NCI-H1105 (cell line): ENCODE results near the gene LEF1.
"Not testable (repeated sequence)": the region's sequence is repeated elsewhere in the genome, so short reads cannot be mapped to it uniquely, and the experiment has no call there.

Experiments
- DNase-seq: peaks from one replicate; lab custom pipeline; 2025; lab: John Stamatoyannopoulos, UW

The LEF1 gene

DNA sequence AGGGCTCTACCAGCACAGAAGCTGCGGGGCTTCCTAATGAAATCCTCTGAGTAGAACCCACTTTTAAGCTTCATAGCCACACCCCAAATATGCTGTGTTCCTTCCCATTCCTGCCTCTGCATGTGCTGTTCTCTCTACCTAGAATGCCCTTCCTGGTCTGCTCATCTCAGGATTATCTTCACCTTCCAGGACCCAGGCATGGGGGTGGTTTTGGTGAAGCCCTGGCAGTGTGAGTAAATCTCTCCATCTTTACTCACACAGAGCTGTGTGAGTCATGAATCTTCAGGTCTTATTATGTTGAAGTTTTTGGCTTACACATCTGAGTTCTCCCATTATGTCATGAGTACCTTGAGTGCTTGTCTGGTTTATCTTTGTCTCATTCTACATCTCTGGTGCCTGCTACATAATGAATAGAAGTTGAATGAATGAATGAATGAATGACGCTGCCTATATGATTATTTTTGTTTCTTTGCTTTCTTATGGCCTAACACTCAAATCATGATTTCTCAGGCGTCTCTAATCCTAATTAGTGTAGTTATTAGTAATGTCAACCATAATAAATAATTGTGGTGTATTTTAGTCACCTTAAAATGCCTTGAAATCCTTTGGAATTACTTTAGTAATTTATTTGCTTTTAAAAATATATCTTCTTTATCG lies 137.2 kb downstream of the LEF1 start:
- no peak for DNase-seq

DNA sequence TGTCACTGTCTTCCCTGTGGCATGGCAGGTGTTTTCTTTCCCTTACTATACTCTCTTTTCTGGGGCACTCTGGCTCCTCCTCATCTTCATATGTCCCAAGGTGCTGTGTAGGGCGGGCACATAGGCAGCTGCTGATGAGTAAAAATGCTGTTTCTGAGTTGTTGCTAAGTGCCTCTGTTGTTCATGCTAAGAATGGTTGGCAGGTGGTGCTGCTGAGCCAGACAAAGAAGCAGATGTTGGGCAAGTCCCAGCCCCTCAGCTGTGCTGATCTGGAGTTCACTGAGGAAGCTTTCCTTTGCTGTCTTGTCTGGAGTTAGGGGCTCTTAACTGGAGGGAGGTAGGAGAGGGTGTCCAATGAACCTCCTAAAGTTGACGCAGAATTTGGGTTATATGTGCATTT lies 138.4 kb downstream of the LEF1 start:
- peak; percentile 10 for DNase-seq

DNA sequence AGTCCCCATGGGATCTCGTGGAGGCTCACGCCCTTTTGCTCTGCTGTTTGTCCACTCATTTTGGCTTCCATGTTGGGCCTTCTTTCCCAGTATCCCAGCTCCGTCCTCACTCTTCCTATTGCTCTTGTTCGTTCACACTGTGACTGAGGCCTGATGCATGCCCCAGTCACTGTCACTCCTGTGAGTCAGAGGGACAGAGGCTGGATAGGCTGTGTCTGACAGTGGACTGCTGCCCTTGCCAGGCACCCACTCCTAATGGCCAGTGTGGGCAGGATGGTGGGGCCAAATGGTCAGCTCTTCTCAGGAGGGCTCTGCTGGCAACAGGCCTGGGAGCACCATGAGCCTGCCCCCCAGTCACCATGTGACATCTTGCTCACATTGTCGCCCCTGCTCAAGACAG lies 139.0 kb downstream of the LEF1 start:
- DNase-seq, result no peak

DNA sequence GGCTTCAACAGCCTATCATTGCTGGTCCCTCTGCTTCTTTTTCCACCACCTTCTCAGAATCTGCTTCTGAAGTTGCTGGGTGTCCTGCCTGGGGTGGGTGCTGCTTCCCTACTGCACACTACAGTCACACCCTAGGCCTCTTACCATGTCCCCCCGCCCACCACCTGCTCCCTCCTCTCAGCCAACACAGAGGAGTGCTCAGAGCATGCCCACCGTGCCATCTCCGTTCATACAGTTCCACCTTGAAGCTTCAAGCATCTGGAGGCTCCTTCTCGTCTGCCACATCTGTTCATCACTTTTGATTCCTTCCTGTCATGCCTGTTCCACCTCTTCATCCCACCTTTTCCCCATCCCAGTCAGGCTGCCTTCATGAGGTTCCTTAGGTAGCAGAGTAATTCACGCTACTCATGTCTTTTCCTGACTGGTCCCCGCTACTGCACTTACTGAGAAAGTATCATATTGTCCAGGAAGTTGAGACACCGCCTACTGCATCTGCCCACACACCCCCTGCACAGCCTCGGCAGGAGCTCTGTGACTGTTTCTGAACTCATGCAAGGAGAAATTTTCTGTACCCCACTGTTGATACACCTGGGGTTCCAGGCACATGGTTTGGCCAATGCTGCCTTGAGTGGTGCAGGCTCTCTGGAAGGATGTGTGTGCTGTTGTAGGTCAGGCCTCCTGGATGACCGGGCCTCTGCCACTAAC lies 139.6 kb downstream of the LEF1 start:
- DNase-seq, result no peak

DNA sequence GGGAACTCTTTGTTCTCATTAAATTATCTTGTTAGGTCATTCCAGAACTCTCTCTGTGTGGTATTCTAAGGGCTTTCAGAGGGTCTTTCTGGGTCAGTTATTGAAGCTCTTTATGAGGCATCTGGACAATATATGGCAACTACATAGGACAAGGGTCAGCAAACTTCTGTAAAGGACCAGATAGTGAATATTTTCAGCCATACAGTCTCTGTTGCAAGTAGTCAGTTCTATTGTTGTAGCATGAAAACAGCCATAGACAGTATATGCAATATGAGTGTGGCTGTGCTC lies 143.9 kb downstream of the LEF1 start:
- DNase-seq, result no peak

DNA sequence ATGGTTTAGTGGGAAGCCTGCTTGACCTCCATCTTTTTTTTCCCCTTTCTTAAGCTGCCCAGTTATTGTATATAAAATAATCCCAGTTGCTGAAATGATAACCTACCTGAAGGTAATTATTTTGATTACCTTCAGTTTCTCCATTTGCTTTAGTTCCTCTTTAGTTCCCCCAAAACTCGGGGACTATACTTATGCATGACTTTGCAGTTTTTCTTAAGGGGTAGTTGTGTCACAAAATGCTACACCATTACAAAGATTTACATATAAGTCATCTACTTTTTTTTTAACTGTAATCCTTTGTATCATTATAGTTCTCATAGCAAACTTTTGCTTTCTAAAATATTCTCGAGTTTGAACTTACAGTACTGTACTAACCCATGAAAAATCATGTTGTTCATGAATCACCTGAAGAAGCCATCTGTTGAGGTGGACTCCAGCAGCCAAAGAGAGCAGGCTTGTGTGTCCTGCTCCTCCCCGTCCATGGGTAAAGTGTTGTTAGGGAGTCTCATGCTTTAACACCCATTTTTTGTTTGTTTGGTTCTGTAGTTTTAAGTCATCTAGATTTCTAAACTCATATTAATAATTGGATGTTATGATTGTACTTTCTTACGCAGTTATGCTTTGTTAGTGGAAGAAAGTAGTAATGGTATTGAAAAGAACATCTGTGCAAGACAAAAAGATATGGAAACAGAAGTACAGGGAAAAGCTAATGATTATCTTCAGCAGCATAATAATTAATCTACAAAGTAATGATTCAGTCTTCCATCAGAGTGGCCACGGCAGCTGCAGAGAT lies 144.5 kb downstream of the LEF1 start:
- no peak for DNase-seq

DNA sequence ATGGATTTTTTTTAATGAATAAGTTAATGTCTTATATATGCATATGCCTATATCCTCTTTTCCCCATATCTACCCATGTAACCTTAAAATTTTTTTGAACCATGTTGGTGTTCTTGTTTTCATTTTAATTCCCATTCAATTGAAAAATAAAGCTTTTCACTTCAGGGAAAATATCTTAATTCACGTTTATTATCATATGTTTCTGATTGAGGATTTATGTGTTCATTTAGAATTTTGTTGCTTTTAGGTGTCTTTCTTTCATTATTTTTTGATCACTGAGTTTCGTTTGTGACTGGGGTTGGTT lies 149.9 kb downstream of the LEF1 start:
- no peak for DNase-seq

DNA sequence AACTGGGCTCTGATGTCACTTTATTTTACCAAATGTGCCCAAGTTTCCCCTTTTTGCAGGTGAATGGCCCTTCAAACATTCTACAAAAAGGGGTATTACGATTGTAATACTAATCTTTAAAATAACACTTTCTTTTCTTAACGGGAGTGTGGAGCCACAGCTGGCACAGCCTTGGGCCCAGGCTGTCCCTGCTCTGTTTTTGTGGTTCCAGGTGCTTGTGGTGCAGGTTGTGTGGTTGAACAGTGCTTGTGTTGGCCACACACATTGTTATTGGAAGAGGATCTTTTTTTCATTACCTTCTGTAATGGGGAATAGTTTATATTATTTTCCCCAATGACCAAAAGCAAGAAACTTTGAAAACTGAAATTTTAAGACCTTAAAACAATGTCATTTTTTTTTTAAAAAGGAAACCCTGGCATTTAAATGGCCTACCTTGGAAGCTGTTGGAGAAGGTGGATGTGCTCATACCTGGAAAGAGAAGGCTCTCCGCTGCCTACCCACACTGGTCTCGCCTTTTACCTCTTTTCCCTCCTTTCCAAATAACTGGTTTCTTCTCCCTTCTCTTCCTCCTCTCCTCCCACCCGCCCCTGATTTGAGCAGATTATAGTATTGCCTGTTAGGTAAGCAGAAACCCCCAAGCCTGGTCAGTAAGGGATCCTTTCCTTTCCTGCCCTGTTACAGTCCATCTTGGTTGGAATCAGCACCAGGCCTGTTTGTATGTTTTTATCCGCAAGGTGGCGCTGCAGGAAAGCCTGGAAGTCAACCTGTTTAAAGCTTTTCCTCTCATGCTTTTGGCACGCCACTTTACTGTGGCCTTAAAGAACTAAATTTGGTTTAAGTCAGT lies 150.5 kb downstream of the LEF1 start:
- peak; percentile 40 for DNase-seq

DNA sequence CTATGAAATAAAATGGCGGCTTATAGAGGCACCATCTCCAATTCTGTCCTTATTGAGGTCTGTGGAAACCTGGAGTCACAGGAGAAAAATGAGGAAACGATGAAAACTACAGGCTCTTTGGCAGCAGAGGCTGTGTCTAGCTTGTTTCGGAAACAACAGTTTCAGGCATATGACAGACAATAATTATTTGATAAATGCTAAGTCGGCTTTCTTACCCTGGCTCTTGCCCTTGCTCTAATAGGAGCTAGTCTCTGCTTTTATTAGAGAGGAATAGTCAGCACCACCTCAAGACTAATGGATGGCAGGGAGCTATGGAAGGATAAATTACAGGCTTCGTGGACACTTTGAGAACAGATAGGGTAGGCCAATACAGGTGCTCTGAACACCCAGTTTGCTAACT lies 154.8 kb downstream of the LEF1 start:
- DNase-seq, result no peak

DNA sequence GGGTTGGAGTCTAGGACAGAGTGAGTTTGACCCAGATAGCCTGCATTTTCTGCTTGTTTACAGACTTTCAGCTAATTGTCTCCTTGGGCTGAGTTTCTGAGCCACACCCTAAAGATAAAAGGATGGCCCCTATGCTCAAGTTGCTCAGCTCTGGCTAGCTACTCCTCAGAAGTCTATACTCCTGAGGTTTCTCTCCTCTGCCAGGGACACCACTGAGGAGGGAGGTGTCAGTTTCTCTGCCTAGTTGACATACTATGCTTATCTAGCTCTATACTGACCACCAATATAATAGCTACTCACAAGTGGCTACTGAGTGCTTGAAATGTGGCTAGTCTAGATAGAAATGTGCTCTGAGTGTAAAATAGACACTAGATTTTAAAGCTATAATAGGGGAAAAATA lies 155.4 kb downstream of the LEF1 start:
- no peak for DNase-seq

DNA sequence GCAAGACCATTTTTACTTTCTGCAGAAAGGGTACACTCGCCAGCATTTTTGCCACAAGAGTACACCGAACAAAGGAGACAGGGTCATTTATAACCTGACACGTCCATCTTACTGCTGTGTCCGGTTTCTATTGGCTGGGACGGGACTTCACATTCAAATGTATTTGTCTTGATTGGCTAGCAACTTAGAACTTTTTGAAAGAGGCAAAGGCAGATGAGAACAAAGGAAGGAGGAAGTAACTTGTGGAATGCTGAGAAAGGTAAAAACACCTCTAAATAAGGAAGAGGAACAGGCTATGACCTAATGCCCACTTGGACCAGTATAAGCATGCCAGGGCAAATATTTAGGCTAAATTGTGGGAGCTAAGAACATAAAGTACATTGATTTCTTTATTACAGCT lies 156.3 kb downstream of the LEF1 start:
- not testable (repeated sequence) for DNase-seq

DNA sequence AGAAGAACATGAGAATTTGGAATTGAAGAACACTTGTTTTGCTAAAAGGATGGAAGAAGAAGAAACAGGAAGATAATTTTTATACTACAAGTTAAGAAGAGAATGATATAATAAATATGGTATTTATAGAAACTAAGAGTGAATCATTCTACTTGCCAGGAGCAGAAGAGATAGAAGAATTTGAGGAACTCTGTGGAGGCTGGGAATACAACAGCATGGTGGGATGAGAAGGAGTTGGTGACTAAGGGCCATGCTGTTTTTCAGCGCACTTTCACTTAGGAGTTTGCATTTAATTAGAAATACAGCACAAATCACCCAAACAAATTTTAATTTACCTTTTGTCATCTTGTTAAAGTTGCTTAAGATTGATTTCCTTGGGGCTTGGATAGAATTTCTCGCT lies 158.6 kb downstream of the LEF1 start:
- no peak for DNase-seq

DNA sequence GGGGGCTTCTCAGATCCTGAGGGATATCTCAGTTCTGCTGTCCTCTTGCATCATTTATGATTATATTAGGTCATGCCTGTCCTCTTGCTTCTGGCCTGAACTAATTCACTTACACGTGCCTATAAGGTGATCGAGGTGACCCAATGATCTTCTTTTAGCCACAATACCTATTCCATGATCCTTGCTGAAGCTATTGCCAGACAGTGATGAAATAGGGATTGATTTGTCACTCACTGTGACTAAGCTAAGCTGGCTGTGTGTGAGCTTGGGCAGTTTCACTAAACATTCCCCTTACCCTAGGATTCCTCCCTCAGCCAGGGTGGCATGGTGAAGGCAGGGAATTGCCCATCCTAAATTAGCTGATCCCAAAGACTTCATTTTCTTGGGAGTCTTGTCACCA lies 160.0 kb downstream of the LEF1 start:
- no peak for DNase-seq

DNA sequence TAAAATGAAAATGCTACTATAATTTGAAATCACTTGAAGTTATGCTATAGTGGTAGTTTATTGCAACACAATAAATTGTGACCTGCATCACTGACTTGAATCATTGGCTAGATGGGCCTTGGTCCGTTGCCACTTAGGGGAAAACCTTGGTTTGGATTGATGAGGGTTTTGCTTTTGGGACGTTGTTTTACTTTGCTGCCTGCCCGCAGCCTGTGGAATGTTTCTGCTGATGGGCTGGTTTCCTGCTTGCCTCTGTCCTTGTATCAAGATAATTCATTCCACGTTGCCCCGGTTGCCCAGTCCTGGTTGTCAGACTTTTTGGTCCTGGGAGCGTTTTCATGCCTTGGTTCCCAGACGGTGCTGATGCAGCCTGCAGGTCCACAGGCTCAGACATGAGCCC lies 160.7 kb downstream of the LEF1 start:
- DNase-seq, result no peak

DNA sequence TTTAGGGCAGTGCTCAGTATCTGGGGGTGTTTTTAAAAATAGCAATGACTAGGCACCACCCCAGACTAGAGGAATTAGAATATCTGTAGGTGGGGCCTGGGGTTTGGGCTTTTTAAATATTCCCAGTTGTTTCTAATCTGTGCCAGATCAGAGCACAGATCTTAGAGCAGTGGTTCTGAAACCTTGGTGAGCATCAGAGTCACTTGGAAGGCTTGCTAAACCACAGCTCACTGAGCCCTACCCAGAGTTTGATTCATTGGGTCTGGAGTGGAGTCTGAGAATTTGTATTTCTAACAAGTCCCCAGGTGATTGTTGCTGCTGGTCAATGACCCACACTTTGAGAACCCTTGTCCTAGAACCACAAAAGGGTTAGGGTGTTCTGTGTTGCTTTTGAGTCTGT lies 162.4 kb downstream of the LEF1 start:
- no peak for DNase-seq

DNA sequence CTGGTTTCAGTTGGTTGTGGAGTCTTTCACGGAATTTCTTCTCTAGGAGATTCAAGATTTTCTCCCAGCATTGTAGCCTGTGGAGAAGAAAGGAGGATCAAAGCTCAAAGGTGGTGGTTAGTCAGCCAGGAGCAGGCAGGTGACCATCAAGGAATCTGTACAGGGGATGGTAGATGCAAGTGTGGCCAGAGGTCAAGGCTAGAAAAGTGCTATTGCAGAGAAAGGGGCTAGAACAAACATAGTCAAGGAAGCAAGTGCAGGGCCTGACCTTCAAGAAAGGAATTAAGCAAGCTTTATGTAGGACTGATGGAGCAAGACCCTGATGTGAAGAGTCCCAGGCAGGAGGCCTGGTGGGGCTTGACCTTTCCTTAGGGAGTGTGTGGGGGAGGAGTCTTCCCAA lies 162.9 kb downstream of the LEF1 start:
- DNase-seq, result no peak

DNA sequence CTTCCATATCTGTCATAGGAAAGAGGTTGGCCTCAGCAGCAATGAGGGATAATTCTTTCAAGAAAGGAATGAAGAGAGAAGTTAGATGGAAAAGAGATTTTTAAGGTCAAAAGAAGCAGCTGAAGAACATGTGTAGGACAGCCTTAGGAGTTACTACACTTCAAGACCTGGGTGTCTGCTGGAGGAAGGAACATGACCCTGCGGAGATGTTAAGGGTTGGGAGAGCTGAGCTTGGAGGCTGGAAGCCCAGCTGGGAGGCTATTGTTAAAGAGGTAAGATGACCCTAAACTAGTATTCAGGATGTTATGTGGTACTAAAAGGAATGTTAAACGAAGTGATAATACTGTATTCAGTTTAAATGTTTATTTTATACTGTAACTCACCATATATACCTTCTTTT lies 164.1 kb downstream of the LEF1 start:
- DNase-seq, result no peak

DNA sequence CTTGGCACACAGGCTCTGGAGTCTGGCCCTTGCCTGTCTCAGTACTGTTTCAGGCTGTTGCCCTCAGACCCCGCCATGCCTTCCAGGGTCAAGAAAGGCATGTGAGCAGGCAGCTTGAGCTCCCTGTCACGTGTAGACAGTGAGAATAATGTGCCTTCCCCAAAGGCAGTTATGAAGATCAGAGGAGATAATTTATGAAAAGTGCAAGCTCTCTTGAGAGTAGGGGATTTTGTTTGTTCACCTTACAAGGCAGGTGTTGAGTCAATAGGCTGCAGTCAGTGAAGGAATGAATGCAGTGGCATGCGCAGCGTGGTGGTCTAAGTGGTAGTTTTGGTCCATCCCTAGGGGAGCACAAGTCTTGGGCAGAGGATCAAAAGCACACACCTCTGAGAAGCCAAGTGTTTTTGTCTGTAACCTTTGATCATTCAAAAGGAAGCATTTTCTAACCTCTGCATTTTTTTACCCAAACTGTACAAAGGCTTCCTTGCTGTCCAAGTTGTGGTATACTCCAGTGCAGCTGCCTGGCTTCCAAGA lies 164.7 kb downstream of the LEF1 start:
- DNase-seq, result no peak

DNA sequence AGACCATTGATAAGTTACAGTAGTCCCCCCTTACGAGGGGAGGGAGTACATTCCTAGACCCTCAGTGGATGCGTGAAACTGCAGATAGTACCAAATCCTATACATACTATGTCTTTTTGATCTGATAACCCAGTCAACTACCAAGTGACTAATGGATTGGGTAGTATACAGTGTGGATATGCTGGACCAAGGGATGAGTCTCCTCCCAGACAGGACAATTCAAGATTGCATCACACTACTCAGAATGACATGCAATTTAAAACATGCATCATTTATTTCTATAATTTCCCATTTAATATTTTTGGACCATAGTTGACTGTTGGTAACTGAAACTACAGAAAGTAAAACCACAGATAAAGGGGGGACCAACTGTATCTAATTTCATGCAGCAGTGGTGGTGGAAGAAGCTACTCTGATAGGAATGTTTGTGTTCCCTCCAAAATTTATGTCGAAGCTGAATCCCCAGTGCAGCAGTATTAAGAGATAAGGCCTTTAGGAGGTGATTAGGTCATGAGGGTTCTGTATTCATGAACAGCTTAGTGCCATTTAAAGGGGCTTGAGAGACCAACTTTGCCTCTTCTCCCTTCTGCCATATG lies 167.1 kb downstream of the LEF1 start:
- no peak for DNase-seq

DNA sequence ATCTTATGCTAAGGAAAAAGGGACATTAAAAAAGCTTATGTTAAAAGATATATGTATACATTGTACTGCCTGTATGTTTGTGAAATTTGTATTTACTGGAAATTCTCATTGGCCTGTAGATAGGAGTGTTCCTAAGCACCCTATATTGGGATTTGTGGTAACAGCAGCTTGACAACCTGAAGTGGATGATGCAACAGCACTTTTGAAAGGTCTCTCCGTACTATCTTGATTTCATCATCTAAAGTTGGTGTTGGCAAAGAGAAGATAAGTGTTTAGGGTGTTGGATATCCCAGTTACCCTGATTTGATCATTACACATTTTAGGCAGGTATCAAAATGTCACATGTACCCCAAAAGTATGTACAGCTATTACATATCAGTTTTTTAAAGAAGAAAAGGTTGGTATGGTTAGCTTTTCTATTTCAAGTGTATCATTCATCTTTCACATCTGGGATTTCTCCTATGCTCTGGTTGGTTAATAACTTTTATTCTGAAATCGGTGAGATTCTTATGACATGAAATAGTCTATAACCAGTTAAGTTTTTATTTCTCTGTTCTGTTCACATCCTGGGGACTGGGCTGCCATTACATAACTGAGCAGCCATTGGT lies 168.7 kb downstream of the LEF1 start:
- no peak for DNase-seq

DNA sequence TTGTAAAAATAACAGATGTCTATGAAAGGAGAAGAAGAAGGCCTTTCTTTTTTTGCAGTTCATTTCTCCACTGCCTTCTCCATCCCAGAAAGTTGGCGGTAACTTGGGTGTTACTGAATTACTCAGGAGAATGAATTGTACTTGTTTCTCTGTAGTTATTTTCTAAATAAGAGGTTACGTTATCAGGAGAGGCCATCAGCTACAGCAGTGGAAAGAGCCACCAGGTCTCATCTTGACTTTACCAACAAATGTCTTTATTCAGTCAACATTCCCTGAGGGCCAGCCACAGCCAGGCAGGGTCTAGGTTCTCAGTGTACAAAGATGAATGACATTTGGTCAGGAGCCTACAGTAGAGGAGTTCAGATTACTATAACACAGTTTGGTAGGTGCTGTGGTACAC lies 170.9 kb downstream of the LEF1 start:
- no peak for DNase-seq
